GM12891 (cell line): ENCODE measurements around the gene ERAS.

Source experiments
- DNase-seq: peaks from one replicate; pipeline ENCODE4 v3.0.0; 2011; ENCODE audit warnings: low spot score; ENCODE audit not compliant: insufficient read length
- FAIRE-seq: peaks from 2 replicates; lab custom pipeline; 2011; peaks lifted over from hg19 to GRCh38; lab: Jason Lieb, UNC
- PAX5 ChIP-seq: IDR thresholded peaks from 2 replicates; pipeline ENCODE4 v1.6.1; 2011; ENCODE audit warnings: low read length, moderate library complexity, mild to moderate bottlenecking; ENCODE audit not compliant: insufficient read depth, severe bottlenecking
- POLR2A ChIP-seq: IDR thresholded peaks from 2 replicates; pipeline ENCODE4 v1.6.1; 2011; ENCODE audit warnings: low read depth, low read length, control low read depth
- POLR2AphosphoS5 ChIP-seq: IDR thresholded peaks from 2 replicates; pipeline ENCODE4 v1.6.1; 2011; ENCODE audit warnings: low read depth, low read length, control low read depth
- POU2F2 ChIP-seq: IDR thresholded peaks from 2 replicates; pipeline ENCODE4 v1.6.1; 2011; ENCODE audit warnings: low read depth, mild to moderate bottlenecking, control low read depth, low read length, moderate library complexity
- SPI1 ChIP-seq: IDR thresholded peaks from 2 replicates; pipeline ENCODE4 v1.6.1; 2011; ENCODE audit warnings: low read depth, low read length, control low read depth
- TAF1 ChIP-seq: IDR thresholded peaks from 2 replicates; pipeline ENCODE4 v1.6.1; 2011; ENCODE audit warnings: low read depth, low read length, control low read depth

ERAS gene

GRCh38 chrX:48794911-48795515, 31.3 kb upstream of the ERAS start:
- no peak for FAIRE-seq
- DNase-seq: no peak

DNA sequence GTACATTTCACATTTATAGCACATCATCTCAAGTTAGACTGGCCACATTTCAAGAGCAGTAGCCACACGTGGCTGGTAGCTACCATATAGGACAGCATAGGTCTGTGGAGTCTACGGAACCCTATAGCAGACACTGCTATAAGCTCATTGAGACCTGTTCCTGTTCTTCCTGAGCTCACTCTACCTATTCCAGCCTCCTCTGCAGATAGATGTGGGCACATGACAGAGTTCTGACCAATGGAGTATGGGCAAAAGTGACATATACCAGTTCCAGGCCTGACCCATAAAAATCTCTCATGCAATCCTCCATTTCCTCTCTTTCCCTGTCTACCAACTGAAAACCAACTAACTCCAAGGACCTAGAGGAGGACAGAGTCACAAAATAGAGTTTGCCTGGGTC, 28.0 kb upstream of the ERAS start:
- TF ChIP-seq TAF1 (no peak), SPI1 (no peak), POLR2A (no peak), PAX5 (no peak)
- no peak for FAIRE-seq
- no peak for DNase-seq

More at GRCh38 chrX:48794911-48795515, 31.3 kb upstream of the ERAS start:
- TF ChIP-seq PAX5: no peak
- TF ChIP-seq POLR2AphosphoS5: no peak
- no peak for TF ChIP-seq SPI1
- no peak for TF ChIP-seq POLR2A
- TF ChIP-seq TAF1: no peak
- TF ChIP-seq POU2F2: no peak

- DNase-seq (no peak), FAIRE-seq (no peak)
- TF ChIP-seq SPI1 (no peak), POLR2A (no peak), POU2F2 (no peak), TAF1 (no peak), POLR2AphosphoS5 (no peak), PAX5 (no peak)
These were observed 25.6 kb upstream of the ERAS start for GRCh38 chrX:48800574-48801279.

- peak; percentile 97 for FAIRE-seq
These were observed 24.8 kb upstream of the ERAS start, which contains the start of gene HDAC6 for GRCh38 chrX:48801280-48802088. HDAC6 (plus strand) TSS chrX:48802067; CDS start chrX:48802693, 626 bp downstream.

GRCh38 chrX:48802089-48802904, 24.0 kb upstream of the ERAS start:
- DNase-seq: peak; percentile 49
- TF ChIP-seq TAF1 (no peak; the same call in 1 of the 2 replicates), POLR2A (peak; percentile 60), POLR2AphosphoS5 (peak; percentile 51; the same call in 1 of the 2 replicates), POU2F2 (no peak), SPI1 (no peak), PAX5 (no peak)
- FAIRE-seq: no peak

More at GRCh38 chrX:48801280-48802088, 24.8 kb upstream of the ERAS start, which contains the start of gene HDAC6:
- no peak for TF ChIP-seq TAF1
- TF ChIP-seq POLR2A: no peak
- TF ChIP-seq PAX5: no peak
- no peak for TF ChIP-seq POU2F2
- 0 out of 2 replicates have a peak, but pooled peaks have one; percentile 26 for TF ChIP-seq POLR2AphosphoS5
- no peak for TF ChIP-seq SPI1
- peak; percentile 79 for DNase-seq

DNA sequence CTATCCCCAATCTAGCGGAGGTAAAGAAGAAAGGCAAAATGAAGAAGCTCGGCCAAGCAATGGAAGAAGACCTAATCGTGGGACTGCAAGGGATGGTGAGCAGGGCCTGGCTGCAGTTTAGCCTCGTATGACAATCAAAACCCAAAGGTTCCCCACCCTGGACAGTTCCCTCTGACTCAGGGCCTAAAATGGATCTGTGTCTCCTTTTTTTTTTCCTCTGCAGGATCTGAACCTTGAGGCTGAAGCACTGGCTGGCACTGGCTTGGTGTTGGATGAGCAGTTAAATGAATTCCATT, 23.5 kb upstream of the ERAS start:
- FAIRE-seq (no peak), DNase-seq (no peak)
- TF ChIP-seq POU2F2 (no peak), TAF1 (no peak), POLR2A (no peak), PAX5 (no peak), SPI1 (no peak), POLR2AphosphoS5 (no peak)

DNA sequence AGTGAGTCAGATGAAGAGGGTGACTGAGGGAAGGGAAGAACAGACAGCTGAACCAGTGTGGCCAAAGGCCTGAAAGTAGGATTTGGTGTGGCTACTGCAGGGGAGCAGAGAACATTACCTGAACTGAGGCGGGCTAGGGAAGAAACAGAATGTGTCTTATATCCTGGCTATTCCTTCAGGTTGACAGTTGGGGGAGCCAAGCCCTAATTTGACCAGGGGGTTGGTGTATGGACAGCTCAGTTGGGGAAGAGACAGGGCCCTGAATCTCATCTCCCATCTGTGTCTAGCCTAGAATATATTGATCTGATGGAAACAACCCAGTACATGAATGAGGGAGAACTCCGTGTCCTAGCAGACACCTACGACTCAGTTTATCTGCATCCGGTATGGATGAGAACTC, 20.2 kb upstream of the ERAS start:
- TF ChIP-seq PAX5 (no peak), POU2F2 (no peak)
- FAIRE-seq (peak; percentile 9), DNase-seq (no peak)

DNA sequence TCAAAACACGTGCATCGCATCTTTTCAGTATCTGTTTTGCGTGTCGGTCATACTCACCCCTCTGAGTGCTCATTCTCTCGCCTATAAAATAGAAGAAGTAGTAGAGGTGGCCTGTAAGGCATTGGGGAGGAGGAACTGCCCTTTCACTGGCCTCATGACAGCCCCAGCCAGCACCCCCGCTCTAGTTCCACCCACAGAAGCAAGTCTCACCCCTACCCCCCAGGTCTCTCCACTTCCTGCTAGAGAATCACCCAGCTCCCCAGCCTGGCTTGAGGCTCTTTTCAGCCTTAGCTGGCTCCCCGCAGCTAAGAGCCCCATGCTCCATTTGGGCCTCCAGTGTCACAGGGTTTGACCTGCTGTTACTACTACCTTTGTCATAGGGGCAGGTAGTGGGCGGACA, 12.7 kb upstream of the ERAS start:
- TF ChIP-seq POLR2AphosphoS5 (no peak), POU2F2 (no peak), PAX5 (no peak), POLR2A (no peak), TAF1 (no peak), SPI1 (no peak)
- no peak for FAIRE-seq
- DNase-seq: no peak

GRCh38 chrX:48814722-48815121, 11.6 kb upstream of the ERAS start:
- FAIRE-seq (no peak), DNase-seq (no peak)
- TF ChIP-seq PAX5 (no peak), POU2F2 (no peak), TAF1 (no peak), POLR2AphosphoS5 (no peak), POLR2A (no peak), SPI1 (no peak)
